Peyer's patch (tissue), 4 donors: Measurements from ENCODE around the gene ENG.

Source experiments
- POLR2A ChIP-seq, 2 donors: fragments of 450-650 bp; IDR thresholded peaks; one replicate each; pipeline ENCODE4 v1.5.1; 2017; ENCODE audit warnings: antibody characterized with exemption in 2 of 2, mild to moderate bottlenecking in 2 of 2, moderate library complexity in 2 of 2
- TF ChIP-seq, protein P1 (sequence below), 6 experiments: fragments of 450-650 bp in 4 of 6; fragments of 200-600 bp in 2 of 6; sonication (generic) in 1 of 6; IDR thresholded peaks; one replicate each; pipeline ENCODE4 v1.5.1; 2017 to 2019; ENCODE audit warnings: antibody characterized with exemption in 6 of 6, mild to moderate bottlenecking in 3 of 6, moderate library complexity in 1 of 6

DNA sequence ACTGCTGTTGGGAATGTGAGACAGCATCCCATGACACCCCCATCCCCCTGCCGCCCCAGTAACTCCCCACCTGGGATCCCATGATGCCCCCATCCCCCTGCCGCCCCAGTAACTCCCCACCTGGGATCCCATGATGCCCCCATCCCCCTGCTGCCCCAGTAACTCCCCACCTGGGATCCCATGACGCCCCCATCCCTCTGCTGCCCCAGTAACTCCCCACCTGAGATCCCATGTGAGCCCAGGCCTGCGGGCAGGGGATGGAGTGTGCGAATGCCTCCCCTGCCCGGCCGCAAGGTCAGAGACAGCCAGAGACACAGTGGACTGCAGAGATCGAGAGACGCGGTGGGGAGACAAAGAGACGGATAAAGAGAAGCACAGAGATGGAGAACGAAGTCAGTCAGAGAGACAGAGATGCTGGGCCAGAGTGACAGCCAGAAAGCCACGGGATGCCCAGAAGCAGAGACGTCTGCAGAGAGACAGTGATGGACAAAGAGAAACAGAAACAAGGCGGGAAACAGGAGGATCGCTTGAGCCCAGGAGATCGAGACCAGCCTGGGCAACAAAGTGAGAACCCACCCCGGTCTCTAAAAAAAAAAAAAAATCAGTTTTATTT, 77.0 kb downstream of the ENG start:
- TF ChIP-seq, protein P1, sequence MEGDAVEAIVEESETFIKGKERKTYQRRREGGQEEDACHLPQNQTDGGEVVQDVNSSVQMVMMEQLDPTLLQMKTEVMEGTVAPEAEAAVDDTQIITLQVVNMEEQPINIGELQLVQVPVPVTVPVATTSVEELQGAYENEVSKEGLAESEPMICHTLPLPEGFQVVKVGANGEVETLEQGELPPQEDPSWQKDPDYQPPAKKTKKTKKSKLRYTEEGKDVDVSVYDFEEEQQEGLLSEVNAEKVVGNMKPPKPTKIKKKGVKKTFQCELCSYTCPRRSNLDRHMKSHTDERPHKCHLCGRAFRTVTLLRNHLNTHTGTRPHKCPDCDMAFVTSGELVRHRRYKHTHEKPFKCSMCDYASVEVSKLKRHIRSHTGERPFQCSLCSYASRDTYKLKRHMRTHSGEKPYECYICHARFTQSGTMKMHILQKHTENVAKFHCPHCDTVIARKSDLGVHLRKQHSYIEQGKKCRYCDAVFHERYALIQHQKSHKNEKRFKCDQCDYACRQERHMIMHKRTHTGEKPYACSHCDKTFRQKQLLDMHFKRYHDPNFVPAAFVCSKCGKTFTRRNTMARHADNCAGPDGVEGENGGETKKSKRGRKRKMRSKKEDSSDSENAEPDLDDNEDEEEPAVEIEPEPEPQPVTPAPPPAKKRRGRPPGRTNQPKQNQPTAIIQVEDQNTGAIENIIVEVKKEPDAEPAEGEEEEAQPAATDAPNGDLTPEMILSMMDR (IDR thresholded peaks at IDR 0.05), result no peak
- TF ChIP-seq POLR2A (IDR thresholded peaks at IDR 0.05), result no peak
